Measurements from ENCODE around the gene RPL9.

GRCh38 chr4:39410415-39410814 is 48.3 kb downstream of the RPL9 start:
- TF ChIP-seq CTCF (conservative IDR thresholded peaks at IDR 0.05; ENCODE audit: low read depth in 2 of 2) (peak in 1 of 2 experiments; percentile 15; a peak in 2 of 4 replicates), POLR2AphosphoS5 (IDR thresholded peaks at IDR 0.05; ENCODE audit: low read depth) (no peak), EZH2 (IDR thresholded peaks at IDR 0.05; ENCODE audit: low read depth, unreplicated experiment) (no peak), ZNF331 (CRISPR knock-in tag; IDR thresholded peaks at IDR 0.05; ENCODE audit: low read depth) (no peak), JUNB (IDR thresholded peaks at IDR 0.05; ENCODE audit: unreplicated experiment) (no peak), CREB1 (CRISPR knock-in tag; IDR thresholded peaks at IDR 0.05; ENCODE audit: low read depth) (no peak), STAT1 (IDR thresholded peaks at IDR 0.05; ENCODE audit: unreplicated experiment) (no peak)
- TF ChIP-seq, protein P1, sequence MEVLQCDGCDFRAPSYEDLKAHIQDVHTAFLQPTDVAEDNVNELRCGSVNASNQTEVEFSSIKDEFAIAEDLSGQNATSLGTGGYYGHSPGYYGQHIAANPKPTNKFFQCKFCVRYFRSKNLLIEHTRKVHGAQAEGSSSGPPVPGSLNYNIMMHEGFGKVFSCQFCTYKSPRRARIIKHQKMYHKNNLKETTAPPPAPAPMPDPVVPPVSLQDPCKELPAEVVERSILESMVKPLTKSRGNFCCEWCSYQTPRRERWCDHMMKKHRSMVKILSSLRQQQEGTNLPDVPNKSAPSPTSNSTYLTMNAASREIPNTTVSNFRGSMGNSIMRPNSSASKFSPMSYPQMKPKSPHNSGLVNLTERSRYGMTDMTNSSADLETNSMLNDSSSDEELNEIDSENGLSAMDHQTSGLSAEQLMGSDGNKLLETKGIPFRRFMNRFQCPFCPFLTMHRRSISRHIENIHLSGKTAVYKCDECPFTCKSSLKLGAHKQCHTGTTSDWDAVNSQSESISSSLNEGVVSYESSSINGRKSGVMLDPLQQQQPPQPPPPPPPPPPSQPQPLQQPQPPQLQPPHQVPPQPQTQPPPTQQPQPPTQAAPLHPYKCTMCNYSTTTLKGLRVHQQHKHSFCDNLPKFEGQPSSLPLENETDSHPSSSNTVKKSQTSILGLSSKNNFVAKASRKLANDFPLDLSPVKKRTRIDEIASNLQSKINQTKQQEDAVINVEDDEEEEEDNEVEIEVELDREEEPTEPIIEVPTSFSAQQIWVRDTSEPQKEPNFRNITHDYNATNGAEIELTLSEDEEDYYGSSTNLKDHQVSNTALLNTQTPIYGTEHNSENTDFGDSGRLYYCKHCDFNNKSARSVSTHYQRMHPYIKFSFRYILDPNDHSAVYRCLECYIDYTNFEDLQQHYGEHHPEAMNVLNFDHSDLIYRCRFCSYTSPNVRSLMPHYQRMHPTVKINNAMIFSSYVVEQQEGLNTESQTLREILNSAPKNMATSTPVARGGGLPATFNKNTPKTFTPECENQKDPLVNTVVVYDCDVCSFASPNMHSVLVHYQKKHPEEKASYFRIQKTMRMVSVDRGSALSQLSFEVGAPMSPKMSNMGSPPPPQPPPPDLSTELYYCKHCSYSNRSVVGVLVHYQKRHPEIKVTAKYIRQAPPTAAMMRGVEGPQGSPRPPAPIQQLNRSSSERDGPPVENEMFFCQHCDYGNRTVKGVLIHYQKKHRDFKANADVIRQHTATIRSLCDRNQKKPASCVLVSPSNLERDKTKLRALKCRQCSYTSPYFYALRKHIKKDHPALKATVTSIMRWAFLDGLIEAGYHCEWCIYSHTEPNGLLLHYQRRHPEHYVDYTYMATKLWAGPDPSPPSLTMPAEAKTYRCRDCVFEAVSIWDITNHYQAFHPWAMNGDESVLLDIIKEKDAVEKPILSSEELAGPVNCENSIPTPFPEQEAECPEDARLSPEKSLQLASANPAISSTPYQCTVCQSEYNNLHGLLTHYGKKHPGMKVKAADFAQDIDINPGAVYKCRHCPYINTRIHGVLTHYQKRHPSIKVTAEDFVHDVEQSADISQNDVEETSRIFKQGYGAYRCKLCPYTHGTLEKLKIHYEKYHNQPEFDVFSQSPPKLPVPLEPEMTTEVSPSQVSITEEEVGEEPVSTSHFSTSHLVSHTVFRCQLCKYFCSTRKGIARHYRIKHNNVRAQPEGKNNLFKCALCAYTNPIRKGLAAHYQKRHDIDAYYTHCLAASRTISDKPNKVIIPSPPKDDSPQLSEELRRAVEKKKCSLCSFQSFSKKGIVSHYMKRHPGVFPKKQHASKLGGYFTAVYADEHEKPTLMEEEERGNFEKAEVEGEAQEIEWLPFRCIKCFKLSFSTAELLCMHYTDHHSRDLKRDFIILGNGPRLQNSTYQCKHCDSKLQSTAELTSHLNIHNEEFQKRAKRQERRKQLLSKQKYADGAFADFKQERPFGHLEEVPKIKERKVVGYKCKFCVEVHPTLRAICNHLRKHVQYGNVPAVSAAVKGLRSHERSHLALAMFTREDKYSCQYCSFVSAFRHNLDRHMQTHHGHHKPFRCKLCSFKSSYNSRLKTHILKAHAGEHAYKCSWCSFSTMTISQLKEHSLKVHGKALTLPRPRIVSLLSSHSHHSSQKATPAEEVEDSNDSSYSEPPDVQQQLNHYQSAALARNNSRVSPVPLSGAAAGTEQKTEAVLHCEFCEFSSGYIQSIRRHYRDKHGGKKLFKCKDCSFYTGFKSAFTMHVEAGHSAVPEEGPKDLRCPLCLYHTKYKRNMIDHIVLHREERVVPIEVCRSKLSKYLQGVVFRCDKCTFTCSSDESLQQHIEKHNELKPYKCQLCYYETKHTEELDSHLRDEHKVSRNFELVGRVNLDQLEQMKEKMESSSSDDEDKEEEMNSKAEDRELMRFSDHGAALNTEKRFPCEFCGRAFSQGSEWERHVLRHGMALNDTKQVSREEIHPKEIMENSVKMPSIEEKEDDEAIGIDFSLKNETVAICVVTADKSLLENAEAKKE (CRISPR knock-in tag; IDR thresholded peaks at IDR 0.05) = no peak
- TF ChIP-seq, protein P2, sequence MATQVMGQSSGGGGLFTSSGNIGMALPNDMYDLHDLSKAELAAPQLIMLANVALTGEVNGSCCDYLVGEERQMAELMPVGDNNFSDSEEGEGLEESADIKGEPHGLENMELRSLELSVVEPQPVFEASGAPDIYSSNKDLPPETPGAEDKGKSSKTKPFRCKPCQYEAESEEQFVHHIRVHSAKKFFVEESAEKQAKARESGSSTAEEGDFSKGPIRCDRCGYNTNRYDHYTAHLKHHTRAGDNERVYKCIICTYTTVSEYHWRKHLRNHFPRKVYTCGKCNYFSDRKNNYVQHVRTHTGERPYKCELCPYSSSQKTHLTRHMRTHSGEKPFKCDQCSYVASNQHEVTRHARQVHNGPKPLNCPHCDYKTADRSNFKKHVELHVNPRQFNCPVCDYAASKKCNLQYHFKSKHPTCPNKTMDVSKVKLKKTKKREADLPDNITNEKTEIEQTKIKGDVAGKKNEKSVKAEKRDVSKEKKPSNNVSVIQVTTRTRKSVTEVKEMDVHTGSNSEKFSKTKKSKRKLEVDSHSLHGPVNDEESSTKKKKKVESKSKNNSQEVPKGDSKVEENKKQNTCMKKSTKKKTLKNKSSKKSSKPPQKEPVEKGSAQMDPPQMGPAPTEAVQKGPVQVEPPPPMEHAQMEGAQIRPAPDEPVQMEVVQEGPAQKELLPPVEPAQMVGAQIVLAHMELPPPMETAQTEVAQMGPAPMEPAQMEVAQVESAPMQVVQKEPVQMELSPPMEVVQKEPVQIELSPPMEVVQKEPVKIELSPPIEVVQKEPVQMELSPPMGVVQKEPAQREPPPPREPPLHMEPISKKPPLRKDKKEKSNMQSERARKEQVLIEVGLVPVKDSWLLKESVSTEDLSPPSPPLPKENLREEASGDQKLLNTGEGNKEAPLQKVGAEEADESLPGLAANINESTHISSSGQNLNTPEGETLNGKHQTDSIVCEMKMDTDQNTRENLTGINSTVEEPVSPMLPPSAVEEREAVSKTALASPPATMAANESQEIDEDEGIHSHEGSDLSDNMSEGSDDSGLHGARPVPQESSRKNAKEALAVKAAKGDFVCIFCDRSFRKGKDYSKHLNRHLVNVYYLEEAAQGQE (IDR thresholded peaks at IDR 0.05; ENCODE audit: unreplicated experiment) = no peak

Measured in GM23338 (cell line).